ENCODE results near the gene CIRBP.

Gene CIRBP

GRCh38 chr19:1245494-1246264, 23.5 kb upstream of the CIRBP start:
- no peak for DNase-seq

- peak; percentile 38 for DNase-seq
These were observed 22.7 kb upstream of the CIRBP start for GRCh38 chr19:1246265-1247087.

GRCh38 chr19:1247748-1248138, 21.4 kb upstream of the CIRBP start:
- no peak for DNase-seq

- peak; percentile 93 for DNase-seq
These were observed 20.9 kb upstream of the CIRBP start, which contains the start of gene MIDN for GRCh38 chr19:1248139-1248785. MIDN (plus strand) TSS chr19:1248583; CDS start chr19:1250297, 1,714 bp downstream.

GRCh38 chr19:1248786-1249297, 20.3 kb upstream of the CIRBP start:
- DNase-seq: peak; percentile 89

GRCh38 chr19:1249298-1249989, 19.7 kb upstream of the CIRBP start:
- peak; percentile 93 for DNase-seq

- peak; percentile 38 for DNase-seq
These were observed 19.1 kb upstream of the CIRBP start for GRCh38 chr19:1249990-1250436.

- no peak for DNase-seq
These were observed 18.5 kb upstream of the CIRBP start for GRCh38 chr19:1250437-1251260.

- peak; percentile 41 for DNase-seq
These were observed 17.6 kb upstream of the CIRBP start for GRCh38 chr19:1251330-1252220.

GRCh38 chr19:1252221-1252820, 16.8 kb upstream of the CIRBP start:
- DNase-seq: no peak

GRCh38 chr19:1252821-1253513, 16.2 kb upstream of the CIRBP start:
- peak; percentile 74 for DNase-seq

- peak; percentile 54 for DNase-seq
These were observed 15.5 kb upstream of the CIRBP start for GRCh38 chr19:1253514-1254080.

GRCh38 chr19:1254081-1254527, 15.0 kb upstream of the CIRBP start:
- no peak for DNase-seq

GRCh38 chr19:1254530-1255185, 14.5 kb upstream of the CIRBP start:
- no peak for DNase-seq

GRCh38 chr19:1255186-1256161, 13.7 kb upstream of the CIRBP start:
- no peak for DNase-seq

GRCh38 chr19:1256646-1257474, 12.3 kb upstream of the CIRBP start:
- DNase-seq: no peak
